Testis (tissue), 2 donors: ENCODE measurements around the gene VPS52.
A peak's percentile ranks its signal among the peaks of the same experiment; 100 is the strongest.

Experiments
- CTCF ChIP-seq, 3 experiments: fragments of 450-650 bp in 2 of 3; fragments of 200-600 bp in 1 of 3; sonication (generic) in 1 of 3; IDR thresholded peaks; one replicate each; pipeline ENCODE4 v1.5.1; 2016 to 2019; ENCODE audit warnings: antibody characterized with exemption in 3 of 3, mild to moderate bottlenecking in 2 of 3, moderate library complexity in 1 of 3
- POLR2A ChIP-seq: fragments of 450-650 bp; IDR thresholded peaks from one replicate; pipeline ENCODE4 v1.6.1; 2017; ENCODE audit warnings: antibody characterized with exemption, mild to moderate bottlenecking, moderate library complexity

- TF ChIP-seq POLR2A (no peak), CTCF (IDR thresholded peaks at IDR 0.05) (peak in 2 of 3 experiments; percentile 44)
Observed at GRCh38 chr6:33276864-33277662, 5.4 kb upstream of the VPS52 start, which contains the start of gene B3GALT4.
